ENCODE measurements around the gene PKLR. TPM values are rescaled to one million over a fixed set of nuclear protein-coding genes. Genes with fewer than 3 reads are reported as not detected.
A peak's percentile ranks its signal among the peaks of the same experiment; 100 is the strongest.

Gene PKLR
- total RNA-seq, 1 experiment from 2014 or later = 0.17 TPM

DNA sequence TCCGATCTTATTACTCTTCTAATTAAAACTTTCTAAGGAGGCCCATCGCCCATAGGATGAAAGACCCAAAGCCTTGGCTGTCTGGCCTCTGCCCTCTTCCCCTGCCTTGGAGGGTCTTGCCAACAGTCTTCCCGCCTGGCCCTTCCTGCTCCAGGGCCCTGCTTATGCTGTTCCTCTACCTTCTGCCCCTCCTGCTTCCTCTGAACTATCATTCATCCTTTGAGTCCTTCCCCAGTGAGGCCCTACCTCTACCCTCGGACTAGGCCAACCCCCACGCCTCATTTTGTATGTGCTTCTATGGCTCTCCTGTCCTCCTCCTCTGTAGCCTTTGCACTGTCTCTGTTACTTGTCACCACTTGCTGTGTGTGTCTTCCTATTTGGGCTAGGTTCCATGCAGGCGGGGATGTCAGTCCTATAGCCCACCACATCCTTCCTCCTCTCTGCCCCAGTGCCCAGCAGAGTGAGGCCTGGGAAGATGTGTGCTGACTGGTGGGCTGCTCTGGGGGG, 24.8 kb upstream of the PKLR start:
- no peaks in the 10 kb centered on the region for H3K27me3 ChIP-seq (ENCODE audit: insufficient read depth, low read length)
- ChIA-PET RAD21 (ENCODE audit: low non-redundant PET in 1 of 2, low total read pairs in 2 of 2, uncharacterized antibody in 2 of 2, unreplicated experiment in 2 of 2) (no interaction called here), POLR2A (no interaction called here), CTCF (no interaction called here)
- DNase-seq (ENCODE audit: low read depth, low spot score) (no peak), ATAC-seq (no peak)
- peak overlapping the region; percentile 83 to 96 for H3K4me3 ChIP-seq (replicated peaks in 1 of 2; ENCODE audit: low read depth in 1 of 2, low read length in 2 of 2)
- TF ChIP-seq REST (IDR thresholded peaks at IDR 0.05; ENCODE audit: low read depth) (no peak), CTCF (IDR thresholded peaks at IDR 0.05 in 2 of 3, conservative IDR thresholded peaks at IDR 0.05 in 1 of 3; ENCODE audit: borderline replicate concordance in 1 of 3, insufficient read depth in 1 of 3, low read depth in 2 of 3, low read length in 2 of 3) (no peak), RAD21 (IDR thresholded peaks at IDR 0.05; ENCODE audit: low read depth) (no peak), FOSL1 (IDR thresholded peaks at IDR 0.05; ENCODE audit: low read depth) (no peak), ZBTB33 (IDR thresholded peaks at IDR 0.05; ENCODE audit: extremely low read depth, insufficient replicate concordance, low read length) (no peak), EGR1 (IDR thresholded peaks at IDR 0.05; ENCODE audit: low read depth) (no peak), SRF (IDR thresholded peaks at IDR 0.05; ENCODE audit: low read depth) (no peak), ELF1 (IDR thresholded peaks at IDR 0.05; ENCODE audit: borderline replicate concordance, low read depth) (no peak), POLR2A (IDR thresholded peaks at IDR 0.05; ENCODE audit: borderline replicate concordance, extremely low read depth, insufficient read depth, insufficient read length) (no peak), SIN3A (IDR thresholded peaks at IDR 0.05; ENCODE audit: low read depth) (no peak)
- TF ChIP-seq, protein P1, sequence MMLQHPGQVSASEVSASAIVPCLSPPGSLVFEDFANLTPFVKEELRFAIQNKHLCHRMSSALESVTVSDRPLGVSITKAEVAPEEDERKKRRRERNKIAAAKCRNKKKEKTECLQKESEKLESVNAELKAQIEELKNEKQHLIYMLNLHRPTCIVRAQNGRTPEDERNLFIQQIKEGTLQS (IDR thresholded peaks at IDR 0.05) = no peak
- no TSS peak for BruUV-seq (replicated peaks)
- H3K4me2 ChIP-seq (ENCODE audit: low read length) = peak overlapping the region; percentile 100
- peak overlapping the region; percentile 87; the same call in 1 of the 2 replicates for H3K9ac ChIP-seq (ENCODE audit: low read length)
- no peaks in the 10 kb centered on the region for H3K9me2 ChIP-seq (ENCODE audit: insufficient read depth)
- no peaks in the 10 kb centered on the region for H3K9me3 ChIP-seq (ENCODE audit: control insufficient read depth in 1 of 2, insufficient read depth in 1 of 2, low read depth in 1 of 2, low read length in 2 of 2)
- H2AFZ ChIP-seq (ENCODE audit: low read depth, low read length, poor library complexity, severe bottlenecking) = no peak overlapping the region
- H3K27ac ChIP-seq (ENCODE audit: low read depth, low read length) = peak overlapping the region; percentile 96; the same call in 1 of the 2 replicates
- H3K79me2 ChIP-seq (ENCODE audit: insufficient read depth, low read length) = peaks cover 39% of the 10 kb centered on the region; the same call in 1 of the 2 replicates
- H3K4me1 ChIP-seq (ENCODE audit: control insufficient read depth in 1 of 2, insufficient read depth in 2 of 2, low read length in 2 of 2) = peaks cover 15 to 25% of the 10 kb centered on the region in 2 experiments
- H3K36me3 ChIP-seq (ENCODE audit: control insufficient read depth in 1 of 2, insufficient read depth in 2 of 2, low read length in 2 of 2) = peaks cover 24 to 25% of the 10 kb centered on the region in 2 experiments; a peak in 3 of 4 replicates
- H4K20me1 ChIP-seq (ENCODE audit: insufficient read depth) = no peaks in the 10 kb centered on the region
- intact Hi-C loops (cut with micrococcal nuclease) = loop anchor here (10.0 kb wide), 1 partner anchor 151 kb away; the partner anchor contains the start of genes KRTCAP2 and TRIM46
